ENCODE data around the gene NKD2. TPM values are rescaled to one million over a fixed set of nuclear protein-coding genes. Genes with fewer than 3 reads are reported as not detected.

Gene NKD2
- total and polyA plus RNA-seq, 5 donors from 2014 or later, result not detected

GRCh38 chr5:1029945-1030625, 21.5 kb downstream of the NKD2 start:
- DNase-seq, result no peak
- Histone ChIP-seq H3K4me3 (ENCODE audit: low read depth, low read length) (no peak overlapping the region), H3K36me3 (ENCODE audit: control insufficient read depth, insufficient read depth, low read length) (no peaks in the 10 kb centered on the region), H3K9me3 (ENCODE audit: control insufficient read depth in 2 of 2, low read length in 2 of 2) (no peaks in the 10 kb centered on the region), H3K27me3 (ENCODE audit: control insufficient read depth, insufficient read depth, low read length) (no peaks in the 10 kb centered on the region), H3K4me1 (ENCODE audit: control insufficient read depth, insufficient read depth, low read length, poor library complexity, severe bottlenecking) (no peaks in the 10 kb centered on the region), H3K27ac (ENCODE audit: insufficient read depth, low read length, poor library complexity, severe bottlenecking) (no peak overlapping the region)
- H3K27ac Mint-ChIP-seq, result no peak overlapping the region
- ATAC-seq (ENCODE audit: low read depth in 2 of 2), result no peak
- H3K36me3 Mint-ChIP-seq, result no peaks in the 10 kb centered on the region
- no peaks in the 10 kb centered on the region for H3K27me3 Mint-ChIP-seq
- H3K4me3 Mint-ChIP-seq, result no peak overlapping the region
- peaks cover 0 to 2% (median 0%) of the 10 kb centered on the region in 4 donors for H3K4me1 Mint-ChIP-seq
- no peaks in the 10 kb centered on the region for H3K9me3 Mint-ChIP-seq

DNA sequence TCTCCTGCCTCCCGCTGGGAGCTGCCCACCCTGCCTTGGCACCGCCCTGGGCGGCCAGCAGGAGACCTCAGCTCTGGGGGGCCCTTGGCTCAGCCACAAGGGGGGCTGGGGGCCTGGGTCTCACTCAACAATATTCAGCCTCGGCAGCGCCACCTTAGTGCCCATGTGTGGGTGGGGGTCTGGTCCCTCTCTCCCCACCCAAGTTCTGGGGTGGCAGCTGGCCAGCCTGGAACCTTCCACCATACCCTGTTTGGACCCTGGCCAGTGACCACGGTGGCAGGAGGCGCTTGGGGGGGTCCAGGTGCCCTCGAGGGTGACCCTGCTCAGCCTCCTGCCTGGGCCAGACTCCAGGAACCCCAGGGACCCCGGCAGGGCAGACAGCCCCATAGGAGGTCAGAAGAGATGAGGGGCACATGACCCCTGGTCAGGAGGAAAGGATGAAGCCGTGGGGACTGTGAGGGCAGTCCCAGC, 22.2 kb downstream of the NKD2 start:
- no peak overlapping the region for H3K4me3 ChIP-seq (ENCODE audit: low read depth, low read length)
- no peaks in the 10 kb centered on the region for H3K27me3 ChIP-seq (ENCODE audit: control insufficient read depth, insufficient read depth, low read length)
- H3K4me3 Mint-ChIP-seq, result no peak overlapping the region
- no peaks in the 10 kb centered on the region for H3K9me3 ChIP-seq (ENCODE audit: control insufficient read depth in 2 of 2, low read length in 2 of 2)
- H3K4me1 ChIP-seq (ENCODE audit: control insufficient read depth, insufficient read depth, low read length, poor library complexity, severe bottlenecking), result no peaks in the 10 kb centered on the region
- peaks cover 0 to 2% (median 0%) of the 10 kb centered on the region in 4 donors for H3K4me1 Mint-ChIP-seq
- H3K9me3 Mint-ChIP-seq, result no peaks in the 10 kb centered on the region
- H3K36me3 ChIP-seq (ENCODE audit: control insufficient read depth, insufficient read depth, low read length), result no peaks in the 10 kb centered on the region
- no peaks in the 10 kb centered on the region for H3K36me3 Mint-ChIP-seq
- DNase-seq (no peak), ATAC-seq (ENCODE audit: low read depth in 2 of 2) (no peak)
- no peaks in the 10 kb centered on the region for H3K27me3 Mint-ChIP-seq
- no peak overlapping the region for H3K27ac ChIP-seq (ENCODE audit: insufficient read depth, low read length, poor library complexity, severe bottlenecking)
- H3K27ac Mint-ChIP-seq, result no peak overlapping the region

GRCh38 chr5:1031306-1031959, 22.8 kb downstream of the NKD2 start:
- Mint-ChIP-seq H3K9me3 (no peaks in the 10 kb centered on the region), H3K27ac (no peak overlapping the region), H3K27me3 (no peaks in the 10 kb centered on the region), H3K36me3 (no peaks in the 10 kb centered on the region), H3K4me3 (no peak overlapping the region), H3K4me1 (peaks cover 0 to 2% (median 0%) of the 10 kb centered on the region in 4 donors)
- no peak for ATAC-seq (ENCODE audit: low read depth in 2 of 2)
- Histone ChIP-seq H3K27me3 (ENCODE audit: control insufficient read depth, insufficient read depth, low read length) (no peaks in the 10 kb centered on the region), H3K9me3 (ENCODE audit: control insufficient read depth in 2 of 2, low read length in 2 of 2) (no peaks in the 10 kb centered on the region), H3K27ac (ENCODE audit: insufficient read depth, low read length, poor library complexity, severe bottlenecking) (no peak overlapping the region), H3K4me1 (ENCODE audit: control insufficient read depth, insufficient read depth, low read length, poor library complexity, severe bottlenecking) (no peaks in the 10 kb centered on the region), H3K4me3 (ENCODE audit: low read depth, low read length) (no peak overlapping the region), H3K36me3 (ENCODE audit: control insufficient read depth, insufficient read depth, low read length) (no peaks in the 10 kb centered on the region)
- DNase-seq, result no peak

GRCh38 chr5:1032011-1032410, 23.4 kb downstream of the NKD2 start:
- no peak overlapping the region for H3K27ac Mint-ChIP-seq
- no peaks in the 10 kb centered on the region for H3K36me3 Mint-ChIP-seq
- no peak overlapping the region for H3K27ac ChIP-seq (ENCODE audit: insufficient read depth, low read length, poor library complexity, severe bottlenecking)
- H3K4me3 ChIP-seq (ENCODE audit: low read depth, low read length), result no peak overlapping the region
- ATAC-seq (ENCODE audit: low read depth in 2 of 2) (no peak), DNase-seq (no peak)
- no peaks in the 10 kb centered on the region for H3K9me3 Mint-ChIP-seq
- H3K9me3 ChIP-seq (ENCODE audit: control insufficient read depth in 2 of 2, low read length in 2 of 2), result no peaks in the 10 kb centered on the region
- no peaks in the 10 kb centered on the region for H3K36me3 ChIP-seq (ENCODE audit: control insufficient read depth, insufficient read depth, low read length)
- no peaks in the 10 kb centered on the region for H3K27me3 ChIP-seq (ENCODE audit: control insufficient read depth, insufficient read depth, low read length)
- no peaks in the 10 kb centered on the region for H3K27me3 Mint-ChIP-seq
- H3K4me1 Mint-ChIP-seq, result peaks cover 0 to 2% (median 0%) of the 10 kb centered on the region in 4 donors
- no peak overlapping the region for H3K4me3 Mint-ChIP-seq
- no peaks in the 10 kb centered on the region for H3K4me1 ChIP-seq (ENCODE audit: control insufficient read depth, insufficient read depth, low read length, poor library complexity, severe bottlenecking)

DNA sequence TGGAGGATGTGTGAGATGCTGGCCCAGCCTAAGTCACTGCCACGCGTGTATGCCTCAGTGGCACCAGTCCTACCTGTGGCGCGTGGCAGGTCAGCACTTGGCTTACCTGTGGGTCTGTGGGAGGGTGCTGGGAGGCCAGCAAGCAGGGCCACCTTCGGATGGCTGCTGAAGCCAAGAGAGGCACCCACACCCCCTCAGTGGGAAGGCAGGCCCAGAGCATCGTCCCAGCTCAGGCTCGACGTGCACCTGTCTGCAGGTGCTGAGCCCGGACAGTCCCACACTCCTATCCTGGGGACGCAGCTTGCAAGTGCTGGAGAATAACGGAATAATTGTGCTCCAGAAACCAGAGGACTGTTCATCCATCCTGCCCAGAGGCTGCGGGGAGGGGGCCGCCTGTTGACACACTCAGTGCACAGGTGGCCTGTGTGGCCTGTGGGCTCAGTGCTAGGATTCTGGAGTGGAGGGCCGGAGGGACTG, 24.0 kb downstream of the NKD2 start:
- H3K36me3 ChIP-seq (ENCODE audit: control insufficient read depth, insufficient read depth, low read length), result no peaks in the 10 kb centered on the region
- H3K4me3 ChIP-seq (ENCODE audit: low read depth, low read length), result no peak overlapping the region
- Mint-ChIP-seq H3K36me3 (no peaks in the 10 kb centered on the region), H3K9me3 (no peaks in the 10 kb centered on the region), H3K4me3 (no peak overlapping the region), H3K4me1 (peaks cover 0 to 2% (median 0%) of the 10 kb centered on the region in 4 donors), H3K27ac (no peak overlapping the region), H3K27me3 (no peaks in the 10 kb centered on the region)
- no peaks in the 10 kb centered on the region for H3K9me3 ChIP-seq (ENCODE audit: control insufficient read depth in 2 of 2, low read length in 2 of 2)
- no peak for DNase-seq
- no peak for ATAC-seq (ENCODE audit: low read depth in 2 of 2)
- H3K27me3 ChIP-seq (ENCODE audit: control insufficient read depth, insufficient read depth, low read length), result no peaks in the 10 kb centered on the region
- no peaks in the 10 kb centered on the region for H3K4me1 ChIP-seq (ENCODE audit: control insufficient read depth, insufficient read depth, low read length, poor library complexity, severe bottlenecking)
- H3K27ac ChIP-seq (ENCODE audit: insufficient read depth, low read length, poor library complexity, severe bottlenecking), result no peak overlapping the region

DNA sequence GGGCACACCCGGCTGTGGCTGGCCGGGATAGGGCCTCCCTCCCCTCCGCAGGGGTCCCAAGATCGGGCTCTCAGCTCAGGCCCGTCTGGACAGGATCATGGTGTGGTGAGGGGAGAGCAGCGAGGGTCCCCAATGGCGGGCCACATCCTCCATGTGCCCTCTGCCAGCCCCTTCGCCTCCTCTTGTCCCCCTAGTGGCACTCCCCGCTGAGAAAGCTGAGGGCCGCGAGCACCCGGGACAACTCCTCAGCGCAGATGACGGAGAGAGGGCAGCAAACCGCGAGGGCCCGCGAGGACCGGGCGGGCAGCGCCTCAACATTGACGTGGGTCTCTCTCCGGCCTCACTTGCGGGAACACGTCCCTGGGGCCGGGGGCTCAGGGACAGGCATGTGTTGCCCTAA, 24.6 kb downstream of the NKD2 start:
- ATAC-seq (ENCODE audit: low read depth in 2 of 2), result no peak

GRCh38 chr5:1033606-1034420, 25.2 kb downstream of the NKD2 start:
- H3K4me1 Mint-ChIP-seq, result peaks cover 0 to 2% (median 0%) of the 10 kb centered on the region in 4 donors
- Histone ChIP-seq H3K9me3 (ENCODE audit: control insufficient read depth in 2 of 2, low read length in 2 of 2) (no peaks in the 10 kb centered on the region), H3K27me3 (ENCODE audit: control insufficient read depth, insufficient read depth, low read length) (no peaks in the 10 kb centered on the region), H3K4me1 (ENCODE audit: control insufficient read depth, insufficient read depth, low read length, poor library complexity, severe bottlenecking) (no peaks in the 10 kb centered on the region), H3K27ac (ENCODE audit: insufficient read depth, low read length, poor library complexity, severe bottlenecking) (no peak overlapping the region), H3K36me3 (ENCODE audit: control insufficient read depth, insufficient read depth, low read length) (no peaks in the 10 kb centered on the region), H3K4me3 (ENCODE audit: low read depth, low read length) (no peak overlapping the region)
- H3K36me3 Mint-ChIP-seq, result no peaks in the 10 kb centered on the region
- DNase-seq (no peak), ATAC-seq (ENCODE audit: low read depth in 2 of 2) (no peak)
- H3K9me3 Mint-ChIP-seq, result no peaks in the 10 kb centered on the region
- no peak overlapping the region for H3K27ac Mint-ChIP-seq
- H3K4me3 Mint-ChIP-seq, result no peak overlapping the region
- no peaks in the 10 kb centered on the region for H3K27me3 Mint-ChIP-seq

More for the DNA sequence above, 24.6 kb downstream of the NKD2 start:
- H3K27me3 ChIP-seq (ENCODE audit: control insufficient read depth, insufficient read depth, low read length), result no peaks in the 10 kb centered on the region
- no peaks in the 10 kb centered on the region for H3K9me3 ChIP-seq (ENCODE audit: control insufficient read depth in 2 of 2, low read length in 2 of 2)
- H3K9me3 Mint-ChIP-seq, result no peaks in the 10 kb centered on the region
- no peak overlapping the region for H3K27ac Mint-ChIP-seq
- DNase-seq, result no peak
- no peaks in the 10 kb centered on the region for H3K36me3 Mint-ChIP-seq
- H3K27me3 Mint-ChIP-seq, result no peaks in the 10 kb centered on the region
- no peaks in the 10 kb centered on the region for H3K4me1 ChIP-seq (ENCODE audit: control insufficient read depth, insufficient read depth, low read length, poor library complexity, severe bottlenecking)
- H3K4me3 ChIP-seq (ENCODE audit: low read depth, low read length), result no peak overlapping the region
- H3K36me3 ChIP-seq (ENCODE audit: control insufficient read depth, insufficient read depth, low read length), result no peaks in the 10 kb centered on the region
- H3K4me1 Mint-ChIP-seq, result peaks cover 0 to 2% (median 0%) of the 10 kb centered on the region in 4 donors
- H3K27ac ChIP-seq (ENCODE audit: insufficient read depth, low read length, poor library complexity, severe bottlenecking), result no peak overlapping the region
- H3K4me3 Mint-ChIP-seq, result no peak overlapping the region
